Upper lobe of right lung (tissue), 1 donor: ENCODE measurements around the gene EPB41L2. TPM values are rescaled to one million over a fixed set of nuclear protein-coding genes. Genes with fewer than 3 reads are reported as not detected.

Source experiments
- ATAC-seq: fragments of 200-7000 bp; cut with Tn5 transposase; one replicate; pipeline ENCODE4 v1.9.1; 2020; ENCODE audit warnings: mild to moderate bottlenecking, moderate library complexity
- DNase-seq: peaks from one replicate; pipeline ENCODE4 v3.0.0-alpha.2; 2020
- H3K27ac ChIP-seq: fragments of 200-600 bp; one replicate; pipeline ENCODE4 v1.8.0; 2022
- H3K27me3 ChIP-seq: fragments of 200-600 bp; one replicate; pipeline ENCODE4 v1.8.0; 2022; ENCODE audit warnings: mild to moderate bottlenecking
- H3K36me3 ChIP-seq: fragments of 200-600 bp; one replicate; pipeline ENCODE4 v1.8.0; 2022
- H3K4me1 ChIP-seq: fragments of 200-600 bp; one replicate; pipeline ENCODE4 v1.8.0; 2022
- H3K4me3 ChIP-seq: fragments of 200-600 bp; one replicate; pipeline ENCODE4 v1.8.0; 2022; ENCODE audit warnings: mild to moderate bottlenecking
- H3K9me3 ChIP-seq: fragments of 200-600 bp; one replicate; pipeline ENCODE4 v1.8.0; 2022
- CTCF ChIP-seq: fragments of 200-600 bp; IDR thresholded peaks from one replicate; pipeline ENCODE4 v1.8.0; 2022; ENCODE audit warnings: antibody characterized with exemption
- intact Hi-C: fragments of 100-400 bp; cut with DNase I; formaldehyde crosslinking; loops from one replicate; pipeline ENCODE4 v1.11.0; 2022
- total RNA-seq: library from RNA; stranded (reverse); fragmentation: NEBNext Ultra II Directional; extraction: Animal tissue kit (Norgen Biotek cat#: 25700); gene quantifications from one replicate; pipeline ENCODE4 v1.2.1, GENCODE V29; 2021
- donor health status: DM: no; HTN: yes; CAD: no; lungs with severe emphysema.

Gene EPB41L2
- total RNA-seq, 1 donor from 2014 or later, result 174 TPM

GRCh38 chr6:130966344-130966980 lies 96.6 kb downstream of the EPB41L2 start:
- TF ChIP-seq CTCF, result no peak
- DNase-seq (no peak), ATAC-seq (no peak)
- H3K27ac ChIP-seq, result peak overlapping the region; percentile 15
- no peaks in the 10 kb centered on the region for H3K27me3 ChIP-seq
- H3K36me3 ChIP-seq, result no peaks in the 10 kb centered on the region
- no peaks in the 10 kb centered on the region for H3K9me3 ChIP-seq
- intact Hi-C loops, result no loop called here
- H3K4me3 ChIP-seq, result no peak overlapping the region
- peaks cover 35% of the 10 kb centered on the region for H3K4me1 ChIP-seq

- DNase-seq (no peak), ATAC-seq (no peak)
- intact Hi-C loops, result no loop called here
- Histone ChIP-seq H3K4me3 (no peak overlapping the region), H3K27ac (no peak overlapping the region), H3K9me3 (no peaks in the 10 kb centered on the region), H3K27me3 (no peaks in the 10 kb centered on the region), H3K4me1 (peaks cover 35% of the 10 kb centered on the region), H3K36me3 (no peaks in the 10 kb centered on the region)
- TF ChIP-seq CTCF, result no peak
Observed at GRCh38 chr6:130965656-130966055, 97.4 kb downstream of the EPB41L2 start.

GRCh38 chr6:130964808-130965604 lies 98.0 kb downstream of the EPB41L2 start:
- no peaks in the 10 kb centered on the region for H3K27me3 ChIP-seq
- TF ChIP-seq CTCF, result no peak
- H3K27ac ChIP-seq, result no peak overlapping the region
- H3K4me3 ChIP-seq, result no peak overlapping the region
- DNase-seq, result no peak
- H3K4me1 ChIP-seq, result peaks cover 35% of the 10 kb centered on the region
- intact Hi-C loops, result no loop called here
- H3K36me3 ChIP-seq, result no peaks in the 10 kb centered on the region
- ATAC-seq, result no peak
- H3K9me3 ChIP-seq, result no peaks in the 10 kb centered on the region

- no peaks in the 10 kb centered on the region for H3K36me3 ChIP-seq
- TF ChIP-seq CTCF, result no peak
- DNase-seq (no peak), ATAC-seq (no peak)
- no peaks in the 10 kb centered on the region for H3K9me3 ChIP-seq
- H3K27ac ChIP-seq, result no peak overlapping the region
- H3K4me1 ChIP-seq, result peaks cover 32% of the 10 kb centered on the region
- H3K27me3 ChIP-seq, result no peaks in the 10 kb centered on the region
- H3K4me3 ChIP-seq, result no peak overlapping the region
- intact Hi-C loops, result no loop called here
Observed at GRCh38 chr6:130964289-130964688, 98.8 kb downstream of the EPB41L2 start.

DNA sequence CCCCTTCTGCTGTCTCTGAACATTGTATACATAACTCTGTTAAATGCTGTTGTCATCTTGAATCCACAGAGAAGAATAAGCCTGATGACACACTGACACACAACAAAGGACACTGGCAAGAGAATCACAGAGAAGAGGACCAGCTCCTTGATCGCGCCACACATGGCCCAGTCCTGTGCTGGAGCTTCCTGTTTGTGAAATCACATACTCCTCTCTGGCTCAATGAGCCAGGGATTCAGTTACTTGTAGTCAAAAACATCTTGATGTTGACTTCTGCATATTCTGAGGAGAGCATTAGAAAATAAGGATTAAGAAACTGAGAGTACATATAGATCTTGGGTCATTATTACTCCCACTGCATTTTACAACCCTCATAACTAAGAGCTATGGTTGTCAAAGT lies 100.1 kb downstream of the EPB41L2 start:
- ATAC-seq, result peak; percentile 26
- Histone ChIP-seq H3K27me3 (no peaks in the 10 kb centered on the region), H3K4me3 (no peak overlapping the region), H3K9me3 (no peaks in the 10 kb centered on the region), H3K27ac (no peak overlapping the region), H3K4me1 (peaks cover 26% of the 10 kb centered on the region), H3K36me3 (no peaks in the 10 kb centered on the region)
- TF ChIP-seq CTCF, result no peak
- intact Hi-C loops, result no loop called here
- no peak for DNase-seq
